ENCODE measurements around the gene PAFAH1B1. TPM values are rescaled to one million over a fixed set of nuclear protein-coding genes. Genes with fewer than 3 reads are reported as not detected.
"Not testable (repeated sequence)": the region's sequence is repeated elsewhere in the genome, so short reads cannot be mapped to it uniquely, and the experiment has no call there.

Gene PAFAH1B1
- total RNA-seq, 1 donor from 2014 or later: 160 TPM

GRCh38 chr17:2626626-2627219, 33.3 kb downstream of the PAFAH1B1 start:
- intact Hi-C loops (cut with DNase I); DNase-seq (ENCODE audit: low spot score); ATAC-seq: not testable (repeated sequence)

DNA sequence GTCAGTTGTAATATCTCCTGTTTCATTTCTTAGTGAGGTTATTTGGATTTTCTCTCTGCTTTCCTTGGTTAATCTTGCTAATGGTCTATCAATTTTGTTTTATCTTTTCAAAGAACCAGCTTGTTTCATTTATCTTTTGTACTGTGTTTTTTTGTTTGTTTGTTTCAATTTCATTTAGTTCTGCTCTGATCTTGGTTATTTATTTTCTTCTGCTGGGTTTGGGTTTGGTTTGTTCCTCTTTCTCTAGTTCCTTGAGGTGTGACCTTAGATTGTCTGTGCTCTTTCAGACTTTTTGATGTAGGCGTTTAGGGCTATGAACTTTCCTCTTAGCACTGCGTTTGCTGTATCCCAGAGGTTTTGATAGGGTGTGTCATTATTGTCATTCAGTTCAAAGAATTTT, 35.5 kb downstream of the PAFAH1B1 start:
- intact Hi-C loops (cut with DNase I); DNase-seq (ENCODE audit: low spot score); ATAC-seq: not testable (repeated sequence)

GRCh38 chr17:2631211-2631610, 37.8 kb downstream of the PAFAH1B1 start:
- DNase-seq (ENCODE audit: low spot score) (no peak), ATAC-seq (no peak)
- intact Hi-C loops (cut with DNase I): no loop called here

- intact Hi-C loops (cut with DNase I): no loop called here
- no peak for ATAC-seq
- no peak for DNase-seq (ENCODE audit: low spot score)
These were observed 41.0 kb downstream of the PAFAH1B1 start for GRCh38 chr17:2634361-2634960.

- DNase-seq (ENCODE audit: low spot score) (no peak), ATAC-seq (no peak)
- intact Hi-C loops (cut with DNase I): no loop called here
These were observed 41.8 kb downstream of the PAFAH1B1 start for GRCh38 chr17:2635241-2635640.

- intact Hi-C loops (cut with DNase I): no loop called here
- no peak for DNase-seq (ENCODE audit: low spot score)
- ATAC-seq: no peak
These were observed 42.2 kb downstream of the PAFAH1B1 start for GRCh38 chr17:2635675-2636074.

DNA sequence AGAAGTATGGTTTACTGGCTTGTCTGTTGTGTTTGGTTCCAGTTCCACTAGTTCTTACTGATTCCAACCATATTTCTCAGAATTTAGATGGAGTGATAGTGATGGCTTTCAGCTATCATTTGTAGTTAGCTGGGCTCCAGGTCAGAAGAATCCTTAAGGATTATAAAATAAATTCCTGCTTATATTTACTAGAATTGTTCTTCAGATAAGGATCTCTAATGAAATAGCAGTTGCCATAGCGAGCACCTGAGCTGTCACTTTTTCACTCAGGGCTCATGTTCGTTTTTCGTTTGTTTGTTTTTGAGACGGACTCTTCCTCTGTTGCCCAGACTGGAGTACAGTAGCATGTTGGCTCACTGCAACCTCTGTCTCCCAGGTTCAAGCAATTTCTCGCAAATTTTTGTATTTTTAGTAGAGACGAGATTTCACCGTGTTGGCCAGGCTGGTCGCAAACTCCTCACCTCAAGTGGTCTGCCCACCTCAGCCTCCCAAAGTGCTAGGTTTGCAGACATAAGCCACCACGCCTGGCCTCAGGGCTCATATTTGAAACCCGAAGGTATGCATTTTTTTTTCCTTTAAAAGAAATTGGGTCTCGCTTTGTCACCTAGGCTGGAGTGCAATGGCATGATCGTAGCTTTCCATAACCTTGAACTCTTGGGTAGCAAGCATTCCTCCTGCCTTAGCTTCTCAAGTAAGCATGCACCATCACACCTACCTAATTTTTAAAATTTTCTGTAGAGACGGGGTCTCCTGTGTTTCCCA, 42.9 kb downstream of the PAFAH1B1 start:
- ATAC-seq (no peak), DNase-seq (ENCODE audit: low spot score) (no peak)
- intact Hi-C loops (cut with DNase I): no loop called here

- DNase-seq (ENCODE audit: low spot score): no peak
- ATAC-seq: no peak
- intact Hi-C loops (cut with DNase I): no loop called here
These were observed 44.0 kb downstream of the PAFAH1B1 start for GRCh38 chr17:2637422-2637821.

DNA sequence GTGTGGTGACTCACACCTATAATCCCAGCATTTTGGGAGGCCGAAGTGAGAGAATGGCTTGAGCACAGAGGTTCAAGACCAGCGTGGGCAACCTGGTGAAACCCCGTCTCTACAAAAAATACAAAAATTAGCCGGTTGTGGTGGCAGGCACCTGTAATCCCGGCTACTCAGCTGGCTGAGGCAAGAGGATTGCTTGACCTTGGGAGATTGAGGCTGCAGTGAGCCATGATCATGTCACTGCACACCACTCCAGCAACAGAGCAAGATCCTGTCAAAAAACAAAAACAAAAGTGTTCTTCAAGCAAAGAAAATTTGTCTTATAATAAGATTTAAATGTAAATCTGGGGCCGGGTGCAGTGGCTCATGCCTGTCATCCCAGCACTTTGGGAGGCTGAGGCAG, 51.5 kb downstream of the PAFAH1B1 start:
- DNase-seq (ENCODE audit: low spot score) (no peak), ATAC-seq (no peak)
- intact Hi-C loops (cut with DNase I): no loop called here

DNA sequence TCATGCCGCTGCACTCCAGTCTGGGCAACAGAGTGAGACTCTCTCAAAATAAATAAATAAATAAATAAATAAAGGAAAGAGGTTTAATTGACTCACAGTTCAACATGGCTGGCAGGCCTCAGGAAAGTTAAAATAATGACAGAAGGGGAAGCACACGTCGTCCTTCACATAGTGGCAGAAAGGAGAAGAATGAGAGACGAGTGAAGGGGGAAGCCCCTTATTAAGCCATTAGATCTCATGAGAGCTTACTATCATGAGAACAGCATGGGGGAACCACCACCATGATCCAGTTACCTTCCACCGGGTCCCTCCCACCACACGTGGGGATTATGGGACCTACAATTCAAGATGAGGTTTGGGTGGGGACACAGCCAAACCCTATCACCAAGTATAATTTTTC, 54.5 kb downstream of the PAFAH1B1 start:
- ATAC-seq (no peak), DNase-seq (ENCODE audit: low spot score) (no peak)
- intact Hi-C loops (cut with DNase I): no loop called here

DNA sequence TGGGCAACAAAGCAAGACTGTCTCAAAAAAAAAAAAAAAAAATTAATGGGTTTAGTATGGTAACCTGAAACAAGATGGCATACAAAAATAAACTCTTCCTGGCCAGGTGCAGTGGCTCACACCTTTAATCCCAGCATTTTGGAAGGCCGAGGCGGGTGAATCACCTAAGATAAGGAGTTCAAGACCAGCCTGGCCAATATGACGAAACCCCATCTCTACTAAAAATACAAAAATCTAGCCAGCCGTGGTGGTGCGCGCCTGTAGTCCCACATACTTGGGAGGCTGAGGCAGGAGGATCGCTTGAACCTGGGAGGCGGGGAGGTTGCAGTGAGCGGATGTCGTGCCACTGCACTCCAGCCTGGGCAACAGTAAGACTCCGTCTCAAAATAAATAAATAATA, 55.7 kb downstream of the PAFAH1B1 start:
- ATAC-seq (no peak), DNase-seq (ENCODE audit: low spot score) (no peak)
- intact Hi-C loops (cut with DNase I): no loop called here

DNA sequence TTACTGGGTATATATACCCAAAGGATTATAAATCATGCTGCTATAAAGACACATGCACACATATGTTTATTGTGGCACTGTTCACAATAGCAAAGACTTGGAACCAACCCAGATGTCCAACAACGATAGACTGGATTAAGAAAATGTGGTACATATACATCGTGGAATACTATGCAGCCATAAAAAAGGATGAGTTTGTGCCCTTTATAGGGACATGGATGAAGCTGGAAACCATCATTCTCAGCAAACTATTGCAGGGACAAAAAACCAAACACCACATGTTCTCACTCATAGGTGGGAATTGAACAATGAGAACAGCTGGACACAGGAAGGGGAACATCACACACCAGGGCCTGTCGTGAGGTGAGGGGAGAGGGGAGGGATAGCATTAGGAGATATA, 59.5 kb downstream of the PAFAH1B1 start:
- DNase-seq (ENCODE audit: low spot score); ATAC-seq; intact Hi-C loops (cut with DNase I): not testable (repeated sequence)

GRCh38 chr17:2655546-2655945, 62.1 kb downstream of the PAFAH1B1 start:
- intact Hi-C loops (cut with DNase I): no loop called here
- ATAC-seq (no peak), DNase-seq (ENCODE audit: low spot score) (no peak)

DNA sequence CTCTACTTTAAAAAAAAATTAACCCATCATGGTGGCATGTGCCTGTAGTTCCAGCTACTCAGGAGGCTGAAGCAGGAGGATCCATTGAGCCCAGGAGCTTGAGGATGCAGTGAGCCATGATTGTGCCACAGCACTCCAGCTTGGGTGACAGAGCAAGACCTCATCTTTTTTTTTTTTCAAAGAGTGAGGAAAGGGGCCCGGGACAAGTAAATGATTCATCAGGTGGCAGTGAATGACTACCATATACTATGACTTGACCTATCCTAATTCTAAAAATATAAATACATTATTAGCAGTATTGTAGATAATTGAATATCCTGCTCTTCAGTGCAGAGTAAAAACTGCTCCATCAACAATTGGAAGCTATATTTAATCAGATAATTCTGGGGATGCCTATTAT, 62.8 kb downstream of the PAFAH1B1 start:
- ATAC-seq (no peak), DNase-seq (ENCODE audit: low spot score) (no peak)
- intact Hi-C loops (cut with DNase I): no loop called here

GRCh38 chr17:2659337-2659736, 65.9 kb downstream of the PAFAH1B1 start:
- ATAC-seq: not testable (repeated sequence)

GRCh38 chr17:2660410-2660809, 67.0 kb downstream of the PAFAH1B1 start:
- ATAC-seq; DNase-seq (ENCODE audit: low spot score): not testable (repeated sequence)

More at GRCh38 chr17:2659337-2659736, 65.9 kb downstream of the PAFAH1B1 start:
- intact Hi-C loops (cut with DNase I); DNase-seq (ENCODE audit: low spot score): not testable (repeated sequence)

GRCh38 chr17:2672026-2672425, 78.6 kb downstream of the PAFAH1B1 start:
- intact Hi-C loops (cut with DNase I): no loop called here
- no peak for DNase-seq (ENCODE audit: low spot score)
- no peak for ATAC-seq

More at GRCh38 chr17:2660410-2660809, 67.0 kb downstream of the PAFAH1B1 start:
- intact Hi-C loops (cut with DNase I): not testable (repeated sequence)

GRCh38 chr17:2679247-2679646, 85.8 kb downstream of the PAFAH1B1 start:
- intact Hi-C loops (cut with DNase I); DNase-seq (ENCODE audit: low spot score); ATAC-seq: not testable (repeated sequence)

- DNase-seq (ENCODE audit: low spot score) (no peak), ATAC-seq (no peak)
- intact Hi-C loops (cut with DNase I): no loop called here
These were observed 87.5 kb downstream of the PAFAH1B1 start for GRCh38 chr17:2680961-2681360.

DNA sequence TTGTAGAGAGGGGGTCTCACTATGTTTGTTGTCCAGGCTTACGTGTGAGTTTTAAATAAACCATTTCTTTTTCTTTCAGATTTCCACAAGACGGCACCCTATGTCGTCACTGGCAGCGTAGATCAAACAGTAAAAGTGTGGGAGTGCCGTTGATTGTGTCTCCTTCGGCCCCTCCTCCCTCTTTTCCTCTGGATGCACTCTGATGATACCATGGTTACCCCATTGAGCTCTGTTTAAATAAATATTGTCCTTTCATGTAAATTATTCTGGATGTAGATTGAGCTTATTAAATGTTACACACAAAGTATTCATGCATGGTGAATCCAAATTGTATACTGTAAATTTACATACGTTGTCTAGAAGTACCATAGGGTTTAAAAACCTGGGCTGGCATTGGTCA, 88.2 kb downstream of the PAFAH1B1 start:
- intact Hi-C loops (cut with DNase I): no loop called here
- no peak for DNase-seq (ENCODE audit: low spot score)
- ATAC-seq: no peak
